NCI-H2227 (cell line): Measurements from ENCODE around the gene KCNJ18.
"Not testable (repeated sequence)": the region's sequence is repeated elsewhere in the genome, so short reads cannot be mapped to it uniquely, and the experiment has no call there.

Source experiments
- DNase-seq: peaks from one replicate; lab custom pipeline; 2025; ENCODE audit not compliant: unreplicated experiment; lab: John Stamatoyannopoulos, UW

KCNJ18 gene

GRCh38 chr17:21751111-21751510, 58.8 kb downstream of the KCNJ18 start:
- not testable (repeated sequence) for DNase-seq
